AG10803 (cell line): ENCODE results near the gene GALNT2.

Experiments
- DNase-seq: peaks from one replicate; pipeline ENCODE4 v3.0.0; 2010; ENCODE audit warnings: low read depth
- H3K4me3 ChIP-seq: 2 replicates; pipeline ENCODE4 v1.5.1; 2011; ENCODE audit warnings: mild to moderate bottlenecking, low read length, control low read depth
- TF ChIP-seq, protein P1 (sequence below): conservative IDR thresholded peaks from 2 replicates; pipeline ENCODE4 v1.5.1; 2011; ENCODE audit warnings: mild to moderate bottlenecking, low read length, control low read depth, inconsistent platforms

The GALNT2 gene

DNA sequence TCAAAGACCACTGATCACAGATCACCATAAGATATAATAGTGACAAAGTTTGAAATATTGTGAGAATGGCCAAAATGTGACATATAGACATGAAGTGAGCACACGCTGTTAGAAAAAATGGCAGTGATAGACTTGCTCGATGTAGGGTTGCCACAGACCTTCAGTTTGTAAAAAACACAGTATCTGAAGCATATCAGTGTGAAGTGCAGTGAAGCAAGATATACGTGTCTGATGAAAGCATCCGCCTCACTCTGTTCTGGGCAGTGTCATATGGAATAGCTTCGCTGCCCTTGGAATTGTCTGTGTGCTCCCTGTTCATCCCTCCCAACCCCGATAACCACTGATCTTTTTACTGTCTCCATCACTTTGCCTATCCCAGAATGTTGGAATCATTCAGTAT, 50.7 kb downstream of the GALNT2 start:
- no peak for DNase-seq
- no peak overlapping the region for H3K4me3 ChIP-seq
- TF ChIP-seq, protein P1, sequence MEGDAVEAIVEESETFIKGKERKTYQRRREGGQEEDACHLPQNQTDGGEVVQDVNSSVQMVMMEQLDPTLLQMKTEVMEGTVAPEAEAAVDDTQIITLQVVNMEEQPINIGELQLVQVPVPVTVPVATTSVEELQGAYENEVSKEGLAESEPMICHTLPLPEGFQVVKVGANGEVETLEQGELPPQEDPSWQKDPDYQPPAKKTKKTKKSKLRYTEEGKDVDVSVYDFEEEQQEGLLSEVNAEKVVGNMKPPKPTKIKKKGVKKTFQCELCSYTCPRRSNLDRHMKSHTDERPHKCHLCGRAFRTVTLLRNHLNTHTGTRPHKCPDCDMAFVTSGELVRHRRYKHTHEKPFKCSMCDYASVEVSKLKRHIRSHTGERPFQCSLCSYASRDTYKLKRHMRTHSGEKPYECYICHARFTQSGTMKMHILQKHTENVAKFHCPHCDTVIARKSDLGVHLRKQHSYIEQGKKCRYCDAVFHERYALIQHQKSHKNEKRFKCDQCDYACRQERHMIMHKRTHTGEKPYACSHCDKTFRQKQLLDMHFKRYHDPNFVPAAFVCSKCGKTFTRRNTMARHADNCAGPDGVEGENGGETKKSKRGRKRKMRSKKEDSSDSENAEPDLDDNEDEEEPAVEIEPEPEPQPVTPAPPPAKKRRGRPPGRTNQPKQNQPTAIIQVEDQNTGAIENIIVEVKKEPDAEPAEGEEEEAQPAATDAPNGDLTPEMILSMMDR: no peak

DNA sequence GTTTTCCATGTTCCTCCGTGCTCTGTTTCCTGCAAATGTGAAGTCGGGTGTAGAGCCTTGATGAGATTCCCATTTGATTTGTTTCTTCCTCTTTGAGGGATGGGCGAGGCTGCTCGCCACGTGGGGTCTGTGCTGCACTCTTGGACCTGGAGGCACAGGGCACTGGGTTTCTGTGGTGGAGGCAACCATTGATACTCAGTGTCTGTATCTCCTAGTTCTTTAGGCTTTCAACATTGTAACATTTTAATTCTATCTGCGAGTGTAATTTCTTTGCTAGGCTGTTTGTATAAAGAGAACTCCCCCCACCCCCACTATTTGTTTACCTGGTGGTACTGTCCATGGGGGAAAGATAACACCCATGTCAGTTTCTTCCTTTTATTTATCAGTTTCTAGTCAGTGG, 52.3 kb downstream of the GALNT2 start:
- TF ChIP-seq, protein P1: no peak
- no peak for DNase-seq
- H3K4me3 ChIP-seq: no peak overlapping the region

DNA sequence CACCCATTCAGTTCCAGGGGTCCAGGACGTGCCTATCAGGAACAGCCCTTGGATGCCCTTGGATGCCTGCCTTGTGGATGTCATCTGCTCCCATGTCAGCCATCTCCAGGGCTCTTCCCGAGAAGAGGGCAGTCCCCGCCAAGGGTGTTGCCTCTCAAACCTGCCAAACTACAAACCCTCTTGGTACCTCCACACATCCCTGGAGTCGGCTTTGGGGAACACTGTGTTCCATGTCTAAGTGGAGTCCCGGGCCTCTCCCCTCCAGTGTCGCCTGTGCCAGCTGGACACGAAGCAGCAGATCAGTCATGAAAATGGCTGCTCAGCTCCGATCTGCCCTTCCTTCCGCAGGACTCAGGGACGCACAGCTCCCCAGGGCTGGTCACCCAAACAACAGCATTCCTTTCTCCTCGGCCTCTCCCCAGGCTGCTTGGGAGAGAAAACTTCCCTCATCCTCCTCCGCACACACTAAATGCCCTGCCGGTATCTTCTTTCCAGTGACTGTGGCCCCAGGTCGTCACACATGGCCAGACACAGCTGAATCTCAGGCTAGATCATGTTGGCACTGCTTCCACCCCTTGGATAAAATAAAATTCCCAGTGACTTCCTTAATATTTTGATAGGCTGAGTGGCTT, 53.4 kb downstream of the GALNT2 start:
- DNase-seq: no peak
- TF ChIP-seq, protein P1: no peak

DNA sequence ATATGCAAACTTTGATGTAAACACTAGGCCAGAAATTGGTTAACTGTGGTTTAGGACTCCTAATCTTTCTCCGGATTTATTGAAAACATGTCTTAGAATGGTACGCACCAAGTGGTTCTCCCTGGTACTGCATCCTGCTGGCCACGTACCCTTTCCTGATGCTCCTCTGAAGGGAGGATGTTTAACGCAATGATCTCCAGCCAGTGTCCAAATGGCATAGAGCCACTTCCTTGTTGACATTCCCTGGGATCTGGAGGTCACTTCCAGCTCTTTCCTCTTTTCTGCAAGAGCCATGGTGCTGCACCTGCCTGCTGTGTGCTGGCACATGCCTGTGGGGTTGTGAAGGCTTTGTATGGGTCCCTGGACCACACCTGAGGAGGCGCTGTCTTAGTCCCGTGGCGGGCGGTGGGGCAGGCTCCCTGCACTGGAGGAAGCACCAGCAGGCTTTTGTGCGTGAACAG, 53.9 kb downstream of the GALNT2 start:
- H3K4me3 ChIP-seq: no peak overlapping the region
- peak; percentile 32 for DNase-seq
- TF ChIP-seq, protein P1: peak; percentile 53

More for the DNA sequence above, 53.4 kb downstream of the GALNT2 start:
- no peak overlapping the region for H3K4me3 ChIP-seq

DNA sequence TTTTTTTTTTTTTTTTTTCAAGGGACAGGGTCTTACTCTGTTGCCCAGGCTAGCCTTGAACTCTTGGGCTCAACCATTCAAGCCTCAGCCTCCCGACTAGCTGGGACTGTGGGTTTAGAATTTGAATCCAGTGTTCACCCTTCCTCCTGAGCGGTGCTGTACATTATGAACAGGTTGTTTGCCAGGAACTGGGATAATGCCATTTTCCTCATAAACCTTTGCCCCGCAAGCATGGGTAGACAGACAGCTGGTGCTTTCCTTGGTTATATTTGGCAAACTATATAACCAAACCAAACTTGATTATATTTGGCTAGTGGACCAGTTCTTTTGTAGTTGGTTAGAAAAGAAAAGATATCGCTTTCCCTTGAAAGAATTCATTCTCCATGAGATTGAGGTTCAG, 54.9 kb downstream of the GALNT2 start:
- TF ChIP-seq, protein P1: no peak
- no peak for DNase-seq
- H3K4me3 ChIP-seq: no peak overlapping the region

DNA sequence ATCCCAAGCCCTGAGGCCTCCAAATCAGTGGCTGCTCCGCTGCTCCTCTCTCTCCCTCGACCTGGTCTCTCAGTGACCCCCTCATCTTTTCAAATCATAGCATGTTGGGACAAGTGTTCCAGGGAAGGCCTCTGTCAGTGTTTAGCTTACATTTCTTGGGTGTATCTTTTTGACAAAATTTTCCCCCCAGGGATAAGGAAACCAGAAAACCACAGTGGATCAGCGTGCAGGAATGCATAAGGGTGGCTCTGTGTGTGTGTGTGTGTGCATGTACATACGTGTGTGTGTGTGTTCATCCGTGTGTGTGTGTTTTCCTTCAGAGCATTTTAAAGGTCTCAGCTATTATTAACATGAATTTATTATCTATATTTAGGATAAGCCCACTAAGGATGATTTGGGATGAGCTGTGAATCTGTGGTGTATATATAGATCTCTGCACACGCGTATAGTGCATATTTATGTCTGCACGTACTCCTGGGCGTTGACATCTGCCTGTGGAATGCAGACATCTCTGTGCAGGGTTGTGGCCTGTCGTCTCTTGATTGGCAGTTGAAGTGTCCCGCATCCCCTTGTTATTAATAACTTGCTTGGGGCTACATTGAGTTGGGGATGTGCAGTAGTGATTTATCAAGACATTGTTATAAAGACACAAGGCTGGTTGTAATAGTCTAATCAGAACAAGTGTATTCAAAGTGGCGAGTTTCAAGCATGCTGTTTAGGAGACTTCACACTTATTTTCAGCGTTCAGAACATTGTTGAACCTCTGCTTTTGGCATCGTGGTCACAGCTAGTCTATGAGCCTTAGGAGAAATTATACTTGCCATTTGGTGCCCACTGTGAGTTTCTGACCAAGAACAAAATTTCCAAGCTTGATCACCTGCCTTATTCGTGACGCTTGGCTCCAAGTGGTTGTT, 55.6 kb downstream of the GALNT2 start:
- DNase-seq: no peak
- TF ChIP-seq, protein P1: no peak
- no peak overlapping the region for H3K4me3 ChIP-seq
